DND-41 (cell line): ENCODE results near the gene DNAH14.

ENCODE experiments used
- EZH2 ChIP-seq: IDR thresholded peaks from 3 replicates; pipeline ENCODE4 v1.6.1; 2012; ENCODE audit warnings: borderline replicate concordance, low read depth, mild to moderate bottlenecking, moderate library complexity, low read length, inconsistent platforms; ENCODE audit not compliant: severe bottlenecking
- TF ChIP-seq, protein P1 (sequence below): IDR thresholded peaks from 2 replicates; pipeline ENCODE4 v1.5.1; 2012; ENCODE audit warnings: borderline replicate concordance, low read length, moderate library complexity, mild to moderate bottlenecking; ENCODE audit not compliant: poor library complexity, severe bottlenecking; ENCODE audit errors: extremely low read depth

- TF ChIP-seq EZH2, result no peak
- TF ChIP-seq, protein P1, sequence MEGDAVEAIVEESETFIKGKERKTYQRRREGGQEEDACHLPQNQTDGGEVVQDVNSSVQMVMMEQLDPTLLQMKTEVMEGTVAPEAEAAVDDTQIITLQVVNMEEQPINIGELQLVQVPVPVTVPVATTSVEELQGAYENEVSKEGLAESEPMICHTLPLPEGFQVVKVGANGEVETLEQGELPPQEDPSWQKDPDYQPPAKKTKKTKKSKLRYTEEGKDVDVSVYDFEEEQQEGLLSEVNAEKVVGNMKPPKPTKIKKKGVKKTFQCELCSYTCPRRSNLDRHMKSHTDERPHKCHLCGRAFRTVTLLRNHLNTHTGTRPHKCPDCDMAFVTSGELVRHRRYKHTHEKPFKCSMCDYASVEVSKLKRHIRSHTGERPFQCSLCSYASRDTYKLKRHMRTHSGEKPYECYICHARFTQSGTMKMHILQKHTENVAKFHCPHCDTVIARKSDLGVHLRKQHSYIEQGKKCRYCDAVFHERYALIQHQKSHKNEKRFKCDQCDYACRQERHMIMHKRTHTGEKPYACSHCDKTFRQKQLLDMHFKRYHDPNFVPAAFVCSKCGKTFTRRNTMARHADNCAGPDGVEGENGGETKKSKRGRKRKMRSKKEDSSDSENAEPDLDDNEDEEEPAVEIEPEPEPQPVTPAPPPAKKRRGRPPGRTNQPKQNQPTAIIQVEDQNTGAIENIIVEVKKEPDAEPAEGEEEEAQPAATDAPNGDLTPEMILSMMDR, result no peak
Measured at GRCh38 chr1:225380691-225381090, 451.2 kb downstream of the DNAH14 start.
